Renal cortical epithelial cell (primary cell): ENCODE measurements around the gene VPS26C. TPM values are rescaled to one million over a fixed set of nuclear protein-coding genes. Genes with fewer than 3 reads are reported as not detected.

Experiments used
- DNase-seq: peaks from one replicate; pipeline ENCODE4 v3.0.0-alpha.2; 2011; ENCODE audit warnings: low read depth
- total RNA-seq: library from RNA; depleted of rRNA; stranded (reverse); fragments of >200 nt; gene quantifications from 2 replicates; pipeline ENCODE4 v1.2.3, GENCODE V29; 2014

The VPS26C gene
- total RNA-seq, 1 donor from 2014 or later: 53.7 TPM

- no peak for DNase-seq
These were observed 64.7 kb downstream of the VPS26C start for GRCh38 chr21:37202221-37203110.

GRCh38 chr21:37200641-37201480 lies 66.3 kb downstream of the VPS26C start:
- DNase-seq: no peak

GRCh38 chr21:37199057-37199924 lies 67.8 kb downstream of the VPS26C start:
- peak; percentile 72 for DNase-seq

- no peak for DNase-seq
These were observed 69.4 kb downstream of the VPS26C start for GRCh38 chr21:37197746-37198145.

GRCh38 chr21:37196847-37197246 lies 70.3 kb downstream of the VPS26C start:
- DNase-seq: no peak

GRCh38 chr21:37195610-37196009 lies 71.5 kb downstream of the VPS26C start:
- DNase-seq: no peak

- DNase-seq: no peak
These were observed 72.1 kb downstream of the VPS26C start for GRCh38 chr21:37195059-37195458.

- DNase-seq: no peak
These were observed 73.5 kb downstream of the VPS26C start for GRCh38 chr21:37193676-37194075.

- DNase-seq: no peak
These were observed 74.1 kb downstream of the VPS26C start for GRCh38 chr21:37193006-37193405.

GRCh38 chr21:37192019-37192418 lies 75.1 kb downstream of the VPS26C start:
- peak; percentile 81 for DNase-seq

GRCh38 chr21:37188825-37189224 lies 78.3 kb downstream of the VPS26C start:
- DNase-seq: no peak

GRCh38 chr21:37186983-37187382 lies 80.2 kb downstream of the VPS26C start:
- DNase-seq: no peak

GRCh38 chr21:37184784-37185593 lies 82.1 kb downstream of the VPS26C start:
- no peak for DNase-seq

GRCh38 chr21:37183749-37184148 lies 83.4 kb downstream of the VPS26C start:
- no peak for DNase-seq

- DNase-seq: no peak
These were observed 84.9 kb downstream of the VPS26C start for GRCh38 chr21:37182222-37182621.

GRCh38 chr21:37181059-37181458 lies 86.1 kb downstream of the VPS26C start:
- DNase-seq: no peak

- DNase-seq: peak; percentile 78
These were observed 90.4 kb downstream of the VPS26C start for GRCh38 chr21:37176716-37177115.
